GM18519 (cell line): ENCODE results near the gene ANXA2.
"Not testable (repeated sequence)": the region's sequence is repeated elsewhere in the genome, so short reads cannot be mapped to it uniquely, and the experiment has no call there.

Source experiments
- ATAC-seq: cut with Tn5 transposase; IDR thresholded peaks from one replicate; pipeline ENCODE4 v1.9.1; 2021; ENCODE audit warnings: mild to moderate bottlenecking, moderate library complexity; ENCODE audit not compliant: unreplicated experiment, low FRiP score

The ANXA2 gene

GRCh38 chr15:60372756-60373155, 25.0 kb downstream of the ANXA2 start:
- ATAC-seq = no peak

GRCh38 chr15:60372227-60372626, 25.6 kb downstream of the ANXA2 start:
- ATAC-seq = no peak

- no peak for ATAC-seq
Measured at GRCh38 chr15:60371175-60372051, 26.4 kb downstream of the ANXA2 start.

GRCh38 chr15:60370869-60371136, 27.0 kb downstream of the ANXA2 start:
- ATAC-seq = no peak

- no peak for ATAC-seq
Measured at GRCh38 chr15:60370105-60370868, 27.5 kb downstream of the ANXA2 start.

GRCh38 chr15:60369696-60370095, 28.1 kb downstream of the ANXA2 start:
- ATAC-seq = no peak

GRCh38 chr15:60364612-60364924, 33.2 kb downstream of the ANXA2 start:
- ATAC-seq = no peak

- no peak for ATAC-seq
Measured at GRCh38 chr15:60363903-60364611, 33.7 kb downstream of the ANXA2 start.

- ATAC-seq = no peak
Measured at GRCh38 chr15:60363087-60363549, 34.7 kb downstream of the ANXA2 start.

- no peak for ATAC-seq
Measured at GRCh38 chr15:60362321-60363086, 35.3 kb downstream of the ANXA2 start.

- not testable (repeated sequence) for ATAC-seq
Measured at GRCh38 chr15:60359738-60360137, 38.0 kb downstream of the ANXA2 start.

GRCh38 chr15:60358935-60359682, 38.7 kb downstream of the ANXA2 start:
- no peak for ATAC-seq

GRCh38 chr15:60356832-60357231, 41.0 kb downstream of the ANXA2 start:
- ATAC-seq = no peak

- no peak for ATAC-seq
Measured at GRCh38 chr15:60355148-60355857, 42.5 kb downstream of the ANXA2 start.

GRCh38 chr15:60353245-60353920, 44.4 kb downstream of the ANXA2 start:
- ATAC-seq = no peak

- no peak for ATAC-seq
Measured at GRCh38 chr15:60352525-60352924, 45.3 kb downstream of the ANXA2 start.

GRCh38 chr15:60351066-60351465, 46.7 kb downstream of the ANXA2 start:
- no peak for ATAC-seq

GRCh38 chr15:60350108-60350507, 47.7 kb downstream of the ANXA2 start:
- ATAC-seq = no peak

- ATAC-seq = no peak
Measured at GRCh38 chr15:60349589-60349988, 48.2 kb downstream of the ANXA2 start.
